Muscle of leg (tissue), 11 donors: ENCODE data around the gene PPP1R14C. TPM values are rescaled to one million over a fixed set of nuclear protein-coding genes. Genes with fewer than 3 reads are reported as not detected.

Experiments used
- DNase-seq: peaks from one replicate; pipeline ENCODE4 v3.0.0; 2013
- H3K27ac ChIP-seq: one replicate; pipeline ENCODE4 v1.5.1; 2013; ENCODE audit warnings: mild to moderate bottlenecking, low read length, control low read depth
- H3K27me3 ChIP-seq: one replicate; pipeline ENCODE4 v1.6.1; 2013; ENCODE audit warnings: low read length; ENCODE audit not compliant: control insufficient read depth, insufficient read depth
- H3K36me3 ChIP-seq: one replicate; pipeline ENCODE4 v1.6.1; 2013; ENCODE audit warnings: low read length; ENCODE audit not compliant: control insufficient read depth, insufficient read depth
- H3K4me1 ChIP-seq: one replicate; pipeline ENCODE4 v1.6.1; 2013; ENCODE audit warnings: low read length; ENCODE audit not compliant: control insufficient read depth, insufficient read depth
- H3K4me3 ChIP-seq: one replicate; pipeline ENCODE4 v1.5.1; 2013; ENCODE audit warnings: low read length, control low read depth
- H3K9me3 ChIP-seq: replicated peaks from 2 replicates; pipeline ENCODE4 v1.6.1; 2013; ENCODE audit warnings: low read depth, low read length; ENCODE audit not compliant: control insufficient read depth
- WGBS: methylation state at CpG from one replicate; pipeline ENCODE4 v1.1.5; 2013; ENCODE audit warnings: missing lambda C conversion rate; ENCODE audit not compliant: insufficient coverage; 5-methylcytosine and 5-hydroxymethylcytosine counted together
- polyA plus RNA-seq, 8 donors: library from polyadenylated mRNA; unstranded; fragments of 120-200 nt; gene quantifications; one replicate each; pipeline versions ENCODE4 v1.2.1 to v1.2.3, GENCODE V29; 2013; ENCODE audit warnings: inconsistent platforms in 1 of 8, low replicate concordance in 1 of 8; ENCODE audit not compliant: insufficient read length in 8 of 8, insufficient read depth in 1 of 8
- total RNA-seq: library from RNA; stranded (reverse); fragments of 120-200 nt; gene quantifications from one replicate; pipeline ENCODE4 v1.2.4, GENCODE V29; 2013

PPP1R14C gene
- total and polyA plus RNA-seq, 9 donors = 25.3 to 47.3 (median 36.4) TPM

GRCh38 chr6:150145830-150146229 lies 3.0 kb downstream of the PPP1R14C start:
- H3K4me3 ChIP-seq = no peak overlapping the region
- no peak for DNase-seq
- peaks cover 17% of the 10 kb centered on the region for H3K4me1 ChIP-seq
- no peaks in the 10 kb centered on the region for H3K9me3 ChIP-seq
- H3K36me3 ChIP-seq = no peaks in the 10 kb centered on the region
- no peak overlapping the region for H3K27ac ChIP-seq
- peaks cover 59% of the 10 kb centered on the region for H3K27me3 ChIP-seq

GRCh38 chr6:150146436-150146835 lies 3.6 kb downstream of the PPP1R14C start:
- 92% methylated on average over 1 of the region's 3 CpGs for WGBS
- no peak overlapping the region for H3K27ac ChIP-seq
- H3K36me3 ChIP-seq = no peaks in the 10 kb centered on the region
- H3K4me1 ChIP-seq = peaks cover 17% of the 10 kb centered on the region
- no peak for DNase-seq
- H3K9me3 ChIP-seq = no peaks in the 10 kb centered on the region
- H3K4me3 ChIP-seq = no peak overlapping the region
- peaks cover 57% of the 10 kb centered on the region for H3K27me3 ChIP-seq

- Histone ChIP-seq H3K27me3 (peaks cover 43% of the 10 kb centered on the region), H3K4me3 (no peak overlapping the region), H3K9me3 (no peaks in the 10 kb centered on the region), H3K36me3 (no peaks in the 10 kb centered on the region), H3K4me1 (peaks cover 9% of the 10 kb centered on the region), H3K27ac (no peak overlapping the region)
- DNase-seq = no peak
- 60% methylated on average over 1 of the region's 6 CpGs for WGBS
These were observed 6.3 kb downstream of the PPP1R14C start for GRCh38 chr6:150149146-150149545.

GRCh38 chr6:150150458-150150820 lies 7.6 kb downstream of the PPP1R14C start:
- peaks cover 9% of the 10 kb centered on the region for H3K4me1 ChIP-seq
- WGBS = 13% methylated on average over 1 of the region's 2 CpGs
- no peak for DNase-seq
- no peaks in the 10 kb centered on the region for H3K36me3 ChIP-seq
- peaks cover 44% of the 10 kb centered on the region for H3K27me3 ChIP-seq
- H3K27ac ChIP-seq = no peak overlapping the region
- H3K4me3 ChIP-seq = no peak overlapping the region
- no peaks in the 10 kb centered on the region for H3K9me3 ChIP-seq

- no peak overlapping the region for H3K4me3 ChIP-seq
- WGBS = 44% methylated on average over 6 of the region's 12 CpGs
- no peaks in the 10 kb centered on the region for H3K36me3 ChIP-seq
- peaks cover 9% of the 10 kb centered on the region for H3K4me1 ChIP-seq
- no peaks in the 10 kb centered on the region for H3K9me3 ChIP-seq
- DNase-seq = no peak
- H3K27me3 ChIP-seq = peaks cover 41% of the 10 kb centered on the region
- H3K27ac ChIP-seq = no peak overlapping the region
These were observed 8.2 kb downstream of the PPP1R14C start for GRCh38 chr6:150150821-150151646.

GRCh38 chr6:150152891-150153876 lies 10.3 kb downstream of the PPP1R14C start:
- peak; percentile 74 for DNase-seq
- WGBS = 21% methylated on average over 8 of the region's 9 CpGs
- H3K4me3 ChIP-seq = no peak overlapping the region
- peaks cover 30% of the 10 kb centered on the region for H3K27me3 ChIP-seq
- H3K4me1 ChIP-seq = peaks cover 9% of the 10 kb centered on the region
- H3K36me3 ChIP-seq = no peaks in the 10 kb centered on the region
- no peak overlapping the region for H3K27ac ChIP-seq
- H3K9me3 ChIP-seq = no peaks in the 10 kb centered on the region

GRCh38 chr6:150153905-150154492 lies 11.2 kb downstream of the PPP1R14C start:
- Histone ChIP-seq H3K36me3 (no peaks in the 10 kb centered on the region), H3K27me3 (peaks cover 26% of the 10 kb centered on the region), H3K27ac (no peak overlapping the region), H3K4me3 (no peak overlapping the region), H3K4me1 (peaks cover 9% of the 10 kb centered on the region), H3K9me3 (no peaks in the 10 kb centered on the region)
- 58% methylated on average over 5 of the region's 6 CpGs for WGBS
- DNase-seq = no peak

GRCh38 chr6:150156460-150156859 lies 13.6 kb downstream of the PPP1R14C start:
- no peak overlapping the region for H3K27ac ChIP-seq
- peaks cover 11% of the 10 kb centered on the region for H3K27me3 ChIP-seq
- no peaks in the 10 kb centered on the region for H3K36me3 ChIP-seq
- no peak for DNase-seq
- WGBS = no CpG with 5 or more reads among the region's 3 CpGs
- H3K4me3 ChIP-seq = no peak overlapping the region
- peaks cover 9% of the 10 kb centered on the region for H3K4me1 ChIP-seq
- H3K9me3 ChIP-seq = no peaks in the 10 kb centered on the region

GRCh38 chr6:150157081-150157480 lies 14.2 kb downstream of the PPP1R14C start:
- WGBS = no CpG with 5 or more reads among the region's 1 CpG
- H3K27ac ChIP-seq = no peak overlapping the region
- H3K9me3 ChIP-seq = no peaks in the 10 kb centered on the region
- no peak overlapping the region for H3K4me3 ChIP-seq
- H3K4me1 ChIP-seq = peaks cover 9% of the 10 kb centered on the region
- no peaks in the 10 kb centered on the region for H3K36me3 ChIP-seq
- DNase-seq = no peak
- peaks cover 8% of the 10 kb centered on the region for H3K27me3 ChIP-seq

GRCh38 chr6:150159757-150160156 lies 16.9 kb downstream of the PPP1R14C start:
- H3K4me3 ChIP-seq = no peak overlapping the region
- no CpG with 5 or more reads among the region's 4 CpGs for WGBS
- no peaks in the 10 kb centered on the region for H3K4me1 ChIP-seq
- H3K27me3 ChIP-seq = no peaks in the 10 kb centered on the region
- DNase-seq = no peak
- no peaks in the 10 kb centered on the region for H3K36me3 ChIP-seq
- no peaks in the 10 kb centered on the region for H3K9me3 ChIP-seq
- H3K27ac ChIP-seq = no peak overlapping the region
